SK-N-SH (cell line): ENCODE results near the gene TMEM170B. TPM values are rescaled to one million over a fixed set of nuclear protein-coding genes. Genes with fewer than 3 reads are reported as not detected.
A peak's percentile ranks its signal among the peaks of the same experiment; 100 is the strongest.

Experiments
- CTCF ChIA-PET: fragments of 300-600, 350-600 bp; formaldehyde crosslinking; extraction: SDS; loops from one replicate; lab custom pipeline; 2021; lab: Yijun Ruan, JAX
- POLR2A ChIA-PET: fragments of 350-600 bp; sonication (Branson Sonifier 250); formaldehyde crosslinking; extraction: SDS; loops from one replicate; lab custom pipeline; 2020; ENCODE audit warnings: antibody characterized with exemption, inconsistent platforms; lab: Yijun Ruan, JAX
- DNase-seq: peaks from one replicate; pipeline ENCODE4 v3.0.0; 2012
- H2AFZ ChIP-seq: fragments of 200-600 bp; sonication (generic); 2 replicates; pipeline ENCODE4 v1.8.1; 2016; ENCODE audit warnings: antibody characterized with exemption, mild to moderate bottlenecking, low read depth
- H3F3A ChIP-seq: fragments of 200-600 bp; sonication (generic); replicated peaks from 2 replicates; pipeline ENCODE3; 2016; ENCODE audit warnings: antibody characterized with exemption, mild to moderate bottlenecking; ENCODE audit not compliant: insufficient read depth
- H3K27ac ChIP-seq, 2 experiments: fragments of 200-500 bp in 1 of 2; fragments of 200-600 bp in 1 of 2; sonication (Bioruptor generic) in 1 of 2; sonication (generic), shearing (Covaris generic) in 1 of 2; 2 replicates each; pipeline versions ENCODE4 v1.5.1 to v1.6.1; 2014 to 2016; ENCODE audit warnings: low read depth in 2 of 2, inconsistent platforms in 1 of 2, low read length in 1 of 2, mild to moderate bottlenecking in 1 of 2, mixed read lengths in 1 of 2
- H3K27me3 ChIP-seq: fragments of 200-600 bp; sonication (generic), shearing (Covaris generic); 2 replicates; pipeline ENCODE4 v1.6.1; 2016; ENCODE audit warnings: mixed run types; ENCODE audit not compliant: insufficient read depth
- H3K36me3 ChIP-seq, 2 experiments: fragments of 200-500 bp in 1 of 2; fragments of 200-600 bp in 1 of 2; sonication (Bioruptor generic) in 1 of 2; sonication (generic) in 1 of 2; replicated peaks in 1 of 2; 2 replicates each; pipeline versions ENCODE3 to v1.5.1; 2014 to 2016; ENCODE audit warnings: low read length in 1 of 2, mild to moderate bottlenecking in 1 of 2; ENCODE audit not compliant: insufficient read depth in 2 of 2, control insufficient read depth in 1 of 2
- H3K4me1 ChIP-seq, 2 experiments: fragments of 200-500 bp in 1 of 2; fragments of 200-600 bp in 1 of 2; sonication (Bioruptor generic) in 1 of 2; sonication (generic), shearing (Covaris generic) in 1 of 2; 2 replicates each; pipeline versions ENCODE4 v1.5.1 to v1.6.1; 2014 to 2016; ENCODE audit warnings: low read depth in 1 of 2, low read length in 1 of 2, mixed run types in 1 of 2; ENCODE audit not compliant: insufficient read depth in 2 of 2, control insufficient read depth in 1 of 2
- H3K4me2 ChIP-seq: fragments of 200-600 bp; sonication (generic), shearing (Covaris generic); 2 replicates; pipeline ENCODE4 v1.6.1; 2017; ENCODE audit warnings: mixed run types
- H3K4me3 ChIP-seq, 2 experiments: fragments of 200-500 bp in 1 of 2; fragments of 200-600 bp in 1 of 2; sonication (Bioruptor generic) in 1 of 2; sonication (generic), shearing (Covaris generic) in 1 of 2; 2 replicates each; pipeline versions ENCODE4 v1.5.1 to v1.8.1; 2014 to 2016; ENCODE audit warnings: low read depth in 2 of 2, inconsistent platforms in 1 of 2, low read length in 1 of 2, mild to moderate bottlenecking in 1 of 2, mixed read lengths in 1 of 2, moderate library complexity in 1 of 2
- H3K79me2 ChIP-seq: fragments of 200-600 bp; sonication (generic); 2 replicates; pipeline ENCODE4 v1.8.1; 2017; ENCODE audit warnings: mild to moderate bottlenecking; ENCODE audit not compliant: insufficient read depth
- H3K9ac ChIP-seq: fragments of 200-600 bp; sonication (generic); 2 replicates; pipeline ENCODE4 v1.6.1; 2017; ENCODE audit warnings: mixed run types
- H3K9me2 ChIP-seq: fragments of 200-600 bp; sonication (generic); 2 replicates; pipeline ENCODE4 v1.6.1; 2017; ENCODE audit warnings: mixed run types
- H3K9me3 ChIP-seq: fragments of 200-600 bp; sonication (generic); 2 replicates; pipeline ENCODE4 v1.6.1; 2017; ENCODE audit warnings: mixed run types, mild to moderate bottlenecking, moderate library complexity
- H4K20me1 ChIP-seq: fragments of 200-600 bp; sonication (generic); 2 replicates; pipeline ENCODE4 v1.6.1; 2017; ENCODE audit warnings: mild to moderate bottlenecking, mixed run types; ENCODE audit not compliant: insufficient read depth
- EP300 ChIP-seq, 2 experiments: IDR thresholded peaks; 2 replicates each; pipeline versions ENCODE4 v1.4.0 to v1.6.1; 2012; ENCODE audit warnings: borderline replicate concordance in 1 of 2, low read depth in 1 of 2, low read length in 1 of 2
- MXI1 ChIP-seq: IDR thresholded peaks from 2 replicates; pipeline ENCODE4 v1.6.1; 2012; ENCODE audit warnings: mild to moderate bottlenecking, low read depth, low read length, improper control_type of control experiment
- RAD21 ChIP-seq: IDR thresholded peaks from 2 replicates; pipeline ENCODE4 v1.6.1; 2012; ENCODE audit warnings: mild to moderate bottlenecking, low read length
- REST ChIP-seq: IDR thresholded peaks from 2 replicates; pipeline ENCODE4 v1.6.1; 2012; ENCODE audit warnings: mild to moderate bottlenecking, low read depth, low read length, moderate library complexity
- RFX5 ChIP-seq: IDR thresholded peaks from 2 replicates; pipeline ENCODE4 v1.6.1; 2012; ENCODE audit warnings: mild to moderate bottlenecking, improper control_type of control experiment, low read length
- SMC3 ChIP-seq: IDR thresholded peaks from 2 replicates; pipeline ENCODE4 v1.6.1; 2012; ENCODE audit warnings: low read depth, low read length, improper control_type of control experiment
- TEAD4 ChIP-seq: IDR thresholded peaks from 2 replicates; pipeline ENCODE4 v1.4.0; 2012; ENCODE audit warnings: mild to moderate bottlenecking, borderline replicate concordance; ENCODE audit not compliant: insufficient read depth
- USF2 ChIP-seq: fragments of 150-350 bp; IDR thresholded peaks from 2 replicates; pipeline ENCODE4 v1.6.1; 2017; ENCODE audit warnings: antibody characterized with exemption, low read length, low read depth, borderline replicate concordance
- ZBTB33 ChIP-seq: IDR thresholded peaks from 2 replicates; pipeline ENCODE4 v1.4.0; 2012; ENCODE audit warnings: low read depth, borderline replicate concordance
- WGBS: methylation state at CpG from one replicate; pipeline ENCODE4 v1.1.6; 2017; ENCODE audit warnings: low lambda C conversion rate; 5-methylcytosine and 5-hydroxymethylcytosine counted together
- polyA plus RNA-seq, 3 experiments: library from polyadenylated mRNA; depleted of rRNA; stranded (reverse); fragments of >200 nt; gene quantifications; 2 replicates each; pipeline ENCODE4 v1.2.3, GENCODE V29; 2012
- TF ChIP-seq, protein P1 (sequence below): fragments of 200-600 bp; sonication (generic); IDR thresholded peaks from 2 replicates; pipeline ENCODE4 v1.6.1; 2017; ENCODE audit warnings: antibody characterized with exemption, mild to moderate bottlenecking, moderate library complexity

The TMEM170B gene
- polyA plus RNA-seq, 1 of the 3 experiments (the other 2 are of a cell fraction): 0.44 TPM

DNA sequence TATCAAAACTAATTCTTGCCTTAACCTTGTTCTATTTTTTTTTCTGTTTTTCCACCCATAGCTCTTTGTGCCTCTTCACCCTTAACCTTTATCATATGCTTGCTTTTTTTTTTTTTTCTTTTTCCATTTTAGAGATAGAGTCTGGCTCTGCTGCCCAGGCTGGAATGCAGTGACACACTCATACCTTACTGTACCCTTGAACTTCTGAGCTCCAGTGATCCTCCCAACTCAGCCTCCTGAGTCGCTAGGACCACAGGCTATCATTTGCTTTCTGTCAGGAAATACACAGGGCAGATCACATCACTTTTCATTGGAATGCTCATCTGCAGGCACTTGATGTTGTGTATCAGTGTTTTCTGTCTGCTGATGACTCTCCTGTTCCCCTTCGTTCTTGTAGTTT lies 33.5 kb downstream of the TMEM170B start:
- Histone ChIP-seq H3K4me1 (peaks cover 0 to 3% of the 10 kb centered on the region in 2 experiments; a peak in 2 of 4 replicates), H2AFZ (no peak overlapping the region), H3K36me3 (peaks cover 0 to 12% of the 10 kb centered on the region in 2 experiments), H3K9me2 (no peaks in the 10 kb centered on the region), H3K27me3 (no peaks in the 10 kb centered on the region), H3K4me2 (no peak overlapping the region), H3F3A (no peaks in the 10 kb centered on the region), H3K4me3 (no peak overlapping the region), H4K20me1 (no peaks in the 10 kb centered on the region), H3K27ac (no peak overlapping the region), H3K9me3 (no peaks in the 10 kb centered on the region), H3K79me2 (no peaks in the 10 kb centered on the region), H3K9ac (no peak overlapping the region)
- TF ChIP-seq RFX5: no peak
- no peak for TF ChIP-seq EP300 (IDR thresholded peaks at IDR 0.05; ENCODE audit: borderline replicate concordance in 1 of 2, low read depth in 1 of 2, low read length in 1 of 2)
- no peak for TF ChIP-seq USF2
- TF ChIP-seq MXI1: no peak
- TF ChIP-seq, protein P1, sequence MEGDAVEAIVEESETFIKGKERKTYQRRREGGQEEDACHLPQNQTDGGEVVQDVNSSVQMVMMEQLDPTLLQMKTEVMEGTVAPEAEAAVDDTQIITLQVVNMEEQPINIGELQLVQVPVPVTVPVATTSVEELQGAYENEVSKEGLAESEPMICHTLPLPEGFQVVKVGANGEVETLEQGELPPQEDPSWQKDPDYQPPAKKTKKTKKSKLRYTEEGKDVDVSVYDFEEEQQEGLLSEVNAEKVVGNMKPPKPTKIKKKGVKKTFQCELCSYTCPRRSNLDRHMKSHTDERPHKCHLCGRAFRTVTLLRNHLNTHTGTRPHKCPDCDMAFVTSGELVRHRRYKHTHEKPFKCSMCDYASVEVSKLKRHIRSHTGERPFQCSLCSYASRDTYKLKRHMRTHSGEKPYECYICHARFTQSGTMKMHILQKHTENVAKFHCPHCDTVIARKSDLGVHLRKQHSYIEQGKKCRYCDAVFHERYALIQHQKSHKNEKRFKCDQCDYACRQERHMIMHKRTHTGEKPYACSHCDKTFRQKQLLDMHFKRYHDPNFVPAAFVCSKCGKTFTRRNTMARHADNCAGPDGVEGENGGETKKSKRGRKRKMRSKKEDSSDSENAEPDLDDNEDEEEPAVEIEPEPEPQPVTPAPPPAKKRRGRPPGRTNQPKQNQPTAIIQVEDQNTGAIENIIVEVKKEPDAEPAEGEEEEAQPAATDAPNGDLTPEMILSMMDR: no peak
- no peak for TF ChIP-seq TEAD4
- CTCF ChIA-PET: interaction anchor here (1.1 to 2.7 kb wide), 3 partner anchors 20 to 448 kb away, joined by 3 to 12 read pairs (median 3); no protein-coding TSS in a partner anchor
- WGBS: 94% methylated on average over 2 of the region's 2 CpGs
- DNase-seq: no peak
- POLR2A ChIA-PET: no interaction called here

- H4K20me1 ChIP-seq: no peaks in the 10 kb centered on the region
- 44% methylated on average over 10 of the region's 10 CpGs for WGBS
- peaks cover 0 to 3% of the 10 kb centered on the region in 2 experiments; a peak in 2 of 4 replicates for H3K4me1 ChIP-seq
- DNase-seq: peak; percentile 46
- no peaks in the 10 kb centered on the region for H3K9me3 ChIP-seq
- H3K27ac ChIP-seq: no peak overlapping the region; a peak in 1 of 4 replicates
- no peak overlapping the region for H2AFZ ChIP-seq
- no peak overlapping the region for H3K9ac ChIP-seq
- no peak overlapping the region for H3K4me2 ChIP-seq
- TF ChIP-seq, protein P1: peak; percentile 93
- TF ChIP-seq RAD21: peak; percentile 92
- no peak for TF ChIP-seq REST
- TF ChIP-seq ZBTB33: no peak
- TF ChIP-seq SMC3: peak; percentile 82
- CTCF ChIA-PET: interaction anchor here (0.6 to 3.5 kb wide), 40 partner anchors 9 to 1028 kb away, joined by 3 to 72 read pairs (median 4); partner anchors contain the start of gene SMIM13
- peaks cover 4 to 9% of the 10 kb centered on the region in 2 experiments for H3K36me3 ChIP-seq
- no peaks in the 10 kb centered on the region for H3K79me2 ChIP-seq
- POLR2A ChIA-PET: interaction anchor here (0.7 kb wide), 1 partner anchor 79 kb away, joined by 3 read pairs; no protein-coding TSS in a partner anchor
- H3F3A ChIP-seq: no peaks in the 10 kb centered on the region
- no peaks in the 10 kb centered on the region for H3K9me2 ChIP-seq
- H3K4me3 ChIP-seq: no peak overlapping the region
- no peaks in the 10 kb centered on the region for H3K27me3 ChIP-seq
Measured at GRCh38 chr6:11575408-11576033, 38.0 kb downstream of the TMEM170B start.
